K562 (cell line): ENCODE data around the gene ARL4C. TPM values are rescaled to one million over a fixed set of nuclear protein-coding genes. Genes with fewer than 3 reads are reported as not detected.
A peak's percentile ranks its signal among the peaks of the same experiment; 100 is the strongest.

ENCODE experiments used
- CREB1 ChIP-seq, 2 experiments: sonication (generic) in 1 of 2; formaldehyde crosslinking in 1 of 2; IDR thresholded peaks; 2 replicates each; pipeline versions ENCODE4 v1.6.1 to v1.8.0; 2012 to 2022; ENCODE audit warnings: inconsistent platforms in 1 of 2, mild to moderate bottlenecking in 1 of 2, missing genetic modification reagents in 1 of 2, moderate library complexity in 1 of 2
- CREBBP ChIP-seq: IDR thresholded peaks from one replicate; pipeline ENCODE4 v1.6.1; 2012; ENCODE audit warnings: low read depth, mild to moderate bottlenecking, control low read depth, inconsistent platforms, low read length
- CREM ChIP-seq: IDR thresholded peaks from 2 replicates; pipeline ENCODE4 v1.6.1; 2014; ENCODE audit warnings: antibody characterized with exemption, low read depth
- E2F5 ChIP-seq: sonication (generic); formaldehyde crosslinking; IDR thresholded peaks from 2 replicates; pipeline ENCODE4 v1.8.0; 2022; ENCODE audit warnings: mild to moderate bottlenecking, missing genetic modification reagents
- FOSL1 ChIP-seq: fragments of 200-800 bp; sonication (Bioruptor generic); conservative IDR thresholded peaks from 2 replicates; pipeline ENCODE4 v1.6.1; 2016; ENCODE audit warnings: missing genetic modification characterization, missing compliant biosample characterization
- HDAC1 ChIP-seq, 2 experiments: fragments of 450-650 bp; IDR thresholded peaks; 2 replicates each; pipeline ENCODE4 v1.6.1; 2016 to 2017; ENCODE audit warnings: inconsistent platforms in 1 of 2, mild to moderate bottlenecking in 1 of 2, moderate library complexity in 1 of 2
- HDAC2 ChIP-seq: fragments of 450-650 bp; IDR thresholded peaks from 2 replicates; pipeline ENCODE4 v1.6.1; 2016; ENCODE audit warnings: mild to moderate bottlenecking
- HMGN3 ChIP-seq: IDR thresholded peaks from 2 replicates; pipeline ENCODE4 v1.6.1; 2011; ENCODE audit warnings: borderline replicate concordance, low read depth, mild to moderate bottlenecking, mixed read lengths, low read length; ENCODE audit not compliant: insufficient read length; ENCODE audit errors: extremely low read depth
- KLF1 ChIP-seq: fragments of 450-650 bp; IDR thresholded peaks from 2 replicates; pipeline ENCODE4 v1.6.1; 2016; ENCODE audit warnings: missing genetic modification characterization, missing compliant biosample characterization
- MTA2 ChIP-seq: fragments of 450-650 bp; IDR thresholded peaks from 2 replicates; pipeline ENCODE4 v1.6.1; 2016; ENCODE audit warnings: low read depth
- NCOR1 ChIP-seq: fragments of 450-650 bp; IDR thresholded peaks from 2 replicates; pipeline ENCODE4 v1.6.1; 2016; ENCODE audit warnings: mild to moderate bottlenecking, moderate library complexity
- NR4A1 ChIP-seq, 2 experiments: fragments of 250-450 bp in 1 of 2; fragments of 450-650 bp in 1 of 2; sonication (Bioruptor Pico) in 1 of 2; IDR thresholded peaks; 2 replicates each; pipeline versions ENCODE4 v1.4.0 to v1.6.1; 2016 to 2020; ENCODE audit warnings: mild to moderate bottlenecking in 2 of 2, missing compliant biosample characterization in 1 of 2, missing genetic modification characterization in 1 of 2, moderate library complexity in 1 of 2
- PHF21A ChIP-seq: fragments of 450-650 bp; IDR thresholded peaks from 2 replicates; pipeline ENCODE4 v1.6.1; 2017; ENCODE audit warnings: low read depth, borderline replicate concordance
- RBM17 ChIP-seq: fragments of 200-400 bp; formaldehyde crosslinking; IDR thresholded peaks from 2 replicates; pipeline ENCODE4 v1.6.1; 2017; ENCODE audit warnings: low read depth, mild to moderate bottlenecking, low read length, borderline replicate concordance
- SAFB2 ChIP-seq: fragments of 200-400 bp; formaldehyde crosslinking; IDR thresholded peaks from 2 replicates; pipeline ENCODE4 v1.6.1; 2018; ENCODE audit warnings: borderline replicate concordance, low read length, low read depth, moderate library complexity; ENCODE audit not compliant: severe bottlenecking
- SIRT6 ChIP-seq: IDR thresholded peaks from one replicate; pipeline ENCODE4 v1.6.1; 2012; ENCODE audit warnings: low read depth, mild to moderate bottlenecking, control low read depth, inconsistent platforms, low read length, moderate library complexity
- SMARCE1 ChIP-seq: fragments of 450-650 bp; IDR thresholded peaks from 2 replicates; pipeline ENCODE4 v1.7.1; 2016; ENCODE audit warnings: mild to moderate bottlenecking
- TAL1 ChIP-seq: fragments of 450-650 bp; IDR thresholded peaks from 2 replicates; pipeline ENCODE4 v1.6.1; 2016; ENCODE audit warnings: mild to moderate bottlenecking
- TARDBP ChIP-seq: fragments of 450-650 bp; IDR thresholded peaks from 2 replicates; pipeline ENCODE4 v1.6.1; 2016
- TCF3 ChIP-seq: sonication (generic); formaldehyde crosslinking; IDR thresholded peaks from 2 replicates; pipeline ENCODE4 v1.4.0; 2020; ENCODE audit warnings: mild to moderate bottlenecking, missing genetic modification reagents
- TRIM25 ChIP-seq: fragments of 450-650 bp; IDR thresholded peaks from 2 replicates; pipeline ENCODE4 v1.7.0; 2016; ENCODE audit warnings: borderline replicate concordance
- ZBED1 ChIP-seq: IDR thresholded peaks from 2 replicates; pipeline ENCODE4 v1.6.1; 2014
- ZFX ChIP-seq: sonication (generic); formaldehyde crosslinking; IDR thresholded peaks from 2 replicates; pipeline ENCODE4 v1.8.0; 2022; ENCODE audit warnings: mild to moderate bottlenecking, missing genetic modification reagents, moderate library complexity
- polyA plus RNA-seq, 8 experiments: library from polyadenylated mRNA; depleted of rRNA in 4 of 8; stranded (reverse) in 5 of 8; unstranded in 3 of 8; fragments of >200 nt; fragmentation: Nextera tagmentation in 2 of 8; fragmentation: Illumina TruSeq in 1 of 8; extraction: Ambion mirVana in 2 of 8; extraction: Trizol in 1 of 8; gene quantifications; 2 replicates each; pipeline versions ENCODE4 v1.2.1 to v1.2.3, GENCODE V29; 2011 to 2014; ENCODE audit warnings: inconsistent platforms in 1 of 8, missing spikeins in 1 of 8
- total RNA-seq, 7 experiments: library from RNA; depleted of rRNA in 6 of 7; stranded (reverse); fragments of >200 nt in 6 of 7; fragmentation: Illumina TruSeq in 2 of 7; extraction: Trizol in 2 of 7; gene quantifications; 2 replicates each; pipeline versions ENCODE4 v1.2.1 to v1.2.3, GENCODE V29; 2011 to 2021; ENCODE audit warnings: low replicate concordance in 1 of 7

ARL4C gene
- total and polyA plus RNA-seq, 9 of the 15 experiments (the other 6 are each of a cell fraction or from before 2014, with no cell fraction given): 0.03 to 0.11 (median 0.04) TPM; not detected in 5

GRCh38 chr2:234512884-234513669 is 16.2 kb upstream of the ARL4C start (continued):
- peak in 1 of 2 experiments; percentile 84; a peak in 2 of 4 replicates for TF ChIP-seq HDAC1 (IDR thresholded peaks at IDR 0.05)
- TF ChIP-seq SAFB2: no peak
- TF ChIP-seq ZFX (CRISPR knock-in tag): no peak
- no peak for TF ChIP-seq CREBBP
- TF ChIP-seq NR4A1 (CRISPR knock-in tag; IDR thresholded peaks at IDR 0.05): no peak
- TF ChIP-seq NR4A1 (tag; IDR thresholded peaks at IDR 0.05): no peak
- no peak for TF ChIP-seq KLF1 (tag)
- no peak for TF ChIP-seq SIRT6
- no peak for TF ChIP-seq CREB1 (IDR thresholded peaks at IDR 0.05)
- TF ChIP-seq CREB1 (CRISPR knock-in tag; IDR thresholded peaks at IDR 0.05): peak; percentile 40; the same call in 1 of the 2 replicates
- TF ChIP-seq HDAC2: peak; percentile 63; the same call in 1 of the 2 replicates
- TF ChIP-seq SMARCE1: peak; percentile 78
- TF ChIP-seq CREM: 0 out of 2 replicates have a peak, but pooled peaks have one; percentile 27
- TF ChIP-seq TARDBP: peak; percentile 43; the same call in 1 of the 2 replicates
- TF ChIP-seq E2F5 (CRISPR knock-in tag): no peak
- TF ChIP-seq HMGN3: no peak
- TF ChIP-seq TAL1: peak; percentile 83
- TF ChIP-seq NCOR1: peak; percentile 78
- peak; percentile 88 for TF ChIP-seq TCF3
- peak; percentile 62 for TF ChIP-seq MTA2
- peak; percentile 89; the same call in 1 of the 2 replicates for TF ChIP-seq PHF21A
- no peak for TF ChIP-seq TRIM25
- no peak for TF ChIP-seq ZBED1
- no peak for TF ChIP-seq RBM17
- peak; percentile 90 for TF ChIP-seq FOSL1 (tag)
